ENCODE data around the gene SEPTIN8. TPM values are rescaled to one million over a fixed set of nuclear protein-coding genes. Genes with fewer than 3 reads are reported as not detected.

The SEPTIN8 gene
- total and polyA plus RNA-seq, 2 of the 8 experiments (the other 6 are each of a cell fraction or from before 2014, with no cell fraction given): 21.2 to 33.0 TPM

DNA sequence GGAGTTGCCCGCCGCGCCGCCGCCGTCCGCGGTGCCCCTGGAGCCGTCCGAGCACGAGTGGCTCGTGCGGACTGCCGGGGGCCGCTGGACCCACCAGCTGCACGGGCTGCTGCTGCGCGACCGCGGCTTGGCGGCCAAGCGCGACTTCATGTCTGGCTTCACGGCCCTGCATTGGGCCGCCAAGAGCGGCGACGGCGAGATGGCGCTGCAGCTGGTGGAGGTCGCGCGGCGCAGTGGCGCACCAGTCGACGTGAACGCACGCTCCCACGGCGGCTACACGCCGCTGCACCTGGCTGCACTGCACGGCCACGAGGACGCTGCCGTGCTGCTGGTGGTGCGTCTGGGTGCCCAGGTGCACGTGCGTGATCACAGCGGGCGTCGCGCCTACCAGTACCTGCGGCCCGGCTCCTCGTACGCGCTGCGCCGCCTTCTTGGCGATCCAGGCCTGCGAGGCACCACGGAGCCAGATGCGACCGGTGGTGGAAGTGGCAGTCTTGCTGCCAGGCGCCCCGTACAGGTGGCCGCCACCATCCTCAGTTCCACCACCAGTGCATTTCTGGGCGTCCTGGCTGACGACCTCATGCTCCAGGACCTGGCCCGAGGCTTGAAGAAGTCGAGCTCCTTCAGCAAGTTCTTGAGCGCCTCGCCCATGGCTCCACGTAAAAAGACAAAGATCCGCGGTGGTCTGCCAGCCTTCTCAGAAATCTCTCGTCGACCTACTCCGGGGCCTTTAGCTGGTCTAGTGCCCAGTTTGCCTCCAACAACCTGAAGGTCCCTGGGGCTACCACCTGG is 37.7 kb upstream of the SEPTIN8 start:
- Histone ChIP-seq H4K5ac (ENCODE audit: insufficient read length, low read depth, low read length) (no peak overlapping the region), H3K23ac (ENCODE audit: insufficient read length) (no peak overlapping the region), H3K14ac (ENCODE audit: insufficient read length) (no peak overlapping the region), H3K9me3 (ENCODE audit: insufficient read depth in 2 of 2, low read depth in 1 of 2, low read length in 1 of 2) (peaks cover 0 to 9% of the 10 kb centered on the region in 2 experiments; a peak in 2 of 4 replicates), H3K36me3 (ENCODE audit: control insufficient read depth in 2 of 4, insufficient read depth in 4 of 4, low read length in 3 of 4) (peaks cover 0 to 4% (median 0%) of the 10 kb centered on the region in 4 experiments; a peak in 1 of 8 replicates), H2AFZ (ENCODE audit: low read length) (peak overlapping the region; percentile 68; the same call in 1 of the 2 replicates), H2AK5ac (ENCODE audit: low read depth, low read length) (no peak overlapping the region), H3K4me3 (ENCODE audit: extremely low read depth in 1 of 4, insufficient read depth in 2 of 4, low read depth in 3 of 4, low read length in 4 of 4) (peak overlapping the region; percentile 9 to 52 (median 28); a peak in 6 of 8 replicates), H3K4ac (replicated peaks; ENCODE audit: insufficient read length, low read depth, low read length) (peak overlapping the region; percentile 85), H3K79me1 (ENCODE audit: low read depth, low read length) (no peaks in the 10 kb centered on the region), H3K23me2 (ENCODE audit: low read depth, low read length) (peaks cover 4% of the 10 kb centered on the region; the same call in 1 of the 2 replicates), H2BK15ac (ENCODE audit: low read length) (peak overlapping the region; percentile 40; the same call in 1 of the 2 replicates), H2BK120ac (replicated peaks; ENCODE audit: low read depth, low read length) (no peak overlapping the region), H2BK20ac (ENCODE audit: low read length) (no peak overlapping the region; the same call in 1 of the 2 replicates), H3K4me1 (replicated peaks in 1 of 4; ENCODE audit: control insufficient read depth in 3 of 4, insufficient read depth in 4 of 4, low read length in 3 of 4) (peaks cover 0 to 3% (median 0%) of the 10 kb centered on the region in 4 experiments; a peak in 2 of 7 replicates), H3K79me2 (ENCODE audit: control insufficient read depth in 1 of 2, insufficient read depth in 2 of 2, low read length in 2 of 2) (no peaks in the 10 kb centered on the region), H3K27me3 (replicated peaks in 1 of 4; ENCODE audit: control insufficient read depth in 3 of 4, extremely low read depth in 1 of 4, insufficient read depth in 3 of 4, low read length in 3 of 4) (peaks cover 34 to 54% (median 46%) of the 10 kb centered on the region in 4 experiments), H2BK5ac (ENCODE audit: low read depth, low read length) (0 out of 2 replicates have a peak overlapping the region, but pooled peaks have one; percentile 49), H4K8ac (ENCODE audit: extremely low read depth, insufficient read depth, low read length) (0 out of 2 replicates have a peak overlapping the region, but pooled peaks have one; percentile 57), H4K20me1 (replicated peaks in 1 of 2; ENCODE audit: control insufficient read depth in 1 of 2, insufficient read depth in 2 of 2, low read length in 2 of 2) (peaks cover 0 to 5% of the 10 kb centered on the region in 2 experiments), H4K91ac (replicated peaks; ENCODE audit: insufficient read length, low read length) (no peak overlapping the region), H3K9ac (replicated peaks in 1 of 4; ENCODE audit: extremely low read depth in 1 of 4, low read depth in 3 of 4, low read length in 3 of 4) (no peak overlapping the region), H3K56ac (replicated peaks; ENCODE audit: insufficient read length, low read depth, low read length) (no peak overlapping the region), H3K27ac (ENCODE audit: low read depth, low read length) (no peak overlapping the region), H3K4me2 (ENCODE audit: insufficient read depth in 1 of 2, low read depth in 2 of 2, low read length in 2 of 2) (peak overlapping the region; percentile 31 to 68; a peak in 3 of 4 replicates), H2BK12ac (ENCODE audit: low read depth, low read length) (peak overlapping the region; percentile 98; the same call in 1 of the 2 replicates), H3K18ac (ENCODE audit: extremely low read depth, low read length) (peak overlapping the region; percentile 15; the same call in 1 of the 2 replicates)
- CTCF ChIA-PET (ENCODE audit: partially characterized antibody): interaction anchor here (0.7 to 3.2 kb wide), 17 partner anchors 8 to 287 kb away, joined by 3 to 19 read pairs (median 5); partner anchors contain the start of genes CCNI2, GDF9, SHROOM1 and UQCRQ
- 59% methylated on average over 59 of the region's 81 CpGs; no CpG with 5 or more reads in 1 of the 2 experiments for WGBS, 2 experiments (ENCODE audit: extremely low coverage in 1 of 2, insufficient coverage in 1 of 2, insufficient read length in 1 of 2, insufficient replicate concordance in 2 of 2, low coverage in 1 of 2, low lambda C conversion rate in 2 of 2, missing lambda C conversion rate in 1 of 2)
- FAIRE-seq (no peak), DNase-seq (ENCODE audit: low read depth in 1 of 2, low spot score in 2 of 2) (peak in 1 of 2 experiments; percentile 80)
- POLR2A ChIA-PET (ENCODE audit: partially characterized antibody): interaction anchor here (0.6 to 3.2 kb wide), 7 partner anchors 9 to 1387 kb away, joined by 3 to 30 read pairs (median 4); partner anchors contain the start of genes CCNI2, GDF9, SHROOM1 and UQCRQ
- TF ChIP-seq BRCA1 (IDR thresholded peaks at IDR 0.05; ENCODE audit: low read depth, low read length) (no peak), TCF12 (IDR thresholded peaks at IDR 0.05; ENCODE audit: low read depth, low read length) (no peak), CEBPB (IDR thresholded peaks at IDR 0.05; ENCODE audit: low read depth, low read length) (no peak), SRF (IDR thresholded peaks at IDR 0.05; ENCODE audit: low read depth, low read length) (no peak), SAP30 (IDR thresholded peaks at IDR 0.05; ENCODE audit: insufficient read depth, insufficient replicate concordance, low read length) (no peak), YY1 (IDR thresholded peaks at IDR 0.05; ENCODE audit: low read depth, low read length) (no peak)
- TF ChIP-seq, protein P1, sequence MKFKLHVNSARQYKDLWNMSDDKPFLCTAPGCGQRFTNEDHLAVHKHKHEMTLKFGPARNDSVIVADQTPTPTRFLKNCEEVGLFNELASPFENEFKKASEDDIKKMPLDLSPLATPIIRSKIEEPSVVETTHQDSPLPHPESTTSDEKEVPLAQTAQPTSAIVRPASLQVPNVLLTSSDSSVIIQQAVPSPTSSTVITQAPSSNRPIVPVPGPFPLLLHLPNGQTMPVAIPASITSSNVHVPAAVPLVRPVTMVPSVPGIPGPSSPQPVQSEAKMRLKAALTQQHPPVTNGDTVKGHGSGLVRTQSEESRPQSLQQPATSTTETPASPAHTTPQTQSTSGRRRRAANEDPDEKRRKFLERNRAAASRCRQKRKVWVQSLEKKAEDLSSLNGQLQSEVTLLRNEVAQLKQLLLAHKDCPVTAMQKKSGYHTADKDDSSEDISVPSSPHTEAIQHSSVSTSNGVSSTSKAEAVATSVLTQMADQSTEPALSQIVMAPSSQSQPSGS (IDR thresholded peaks at IDR 0.05; ENCODE audit: low read length): no peak
- TF ChIP-seq, protein P2, sequence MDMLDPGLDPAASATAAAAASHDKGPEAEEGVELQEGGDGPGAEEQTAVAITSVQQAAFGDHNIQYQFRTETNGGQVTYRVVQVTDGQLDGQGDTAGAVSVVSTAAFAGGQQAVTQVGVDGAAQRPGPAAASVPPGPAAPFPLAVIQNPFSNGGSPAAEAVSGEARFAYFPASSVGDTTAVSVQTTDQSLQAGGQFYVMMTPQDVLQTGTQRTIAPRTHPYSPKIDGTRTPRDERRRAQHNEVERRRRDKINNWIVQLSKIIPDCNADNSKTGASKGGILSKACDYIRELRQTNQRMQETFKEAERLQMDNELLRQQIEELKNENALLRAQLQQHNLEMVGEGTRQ (IDR thresholded peaks at IDR 0.05; ENCODE audit: low read length): no peak

All from H1 (cell line).